ENCODE results near the gene DNPEP. TPM values are rescaled to one million over a fixed set of nuclear protein-coding genes. Genes with fewer than 3 reads are reported as not detected.

The DNPEP gene
- 106 and 116 TPM in 2 replicates for total RNA-seq

GRCh38 chr2:219387306-219388120 is at the start of gene DNPEP:
TSS of gene DNPEP (minus strand) at chr2:219387912. CDS start at chr2:219387794, 118 bp downstream.

GRCh38 chr2:219434718-219435525 is 47.2 kb upstream of the DNPEP start, which contains the start of gene SPEG:
TSS of gene SPEG (plus strand) at chr2:219434843. CDS start at chr2:219434978, 135 bp downstream.

GRCh38 chr2:219418155-219419011 is 30.7 kb upstream of the DNPEP start, which contains the start of gene DES:
TSS of gene DES (plus strand) at chr2:219418377. CDS start at chr2:219418463, 86 bp downstream.

GRCh38 chr2:219332542-219332941 is 55.2 kb downstream of the DNPEP start, which contains the start of gene RESP18:
TSS of gene RESP18 (minus strand) at chr2:219332744.

Other genes with a start within 250 kb of the DNPEP start
- gene NHEJ1, start 227.1 kb downstream of the DNPEP start, total RNA-seq, result 12.5 and 14.5 TPM in 2 replicates
- gene SLC23A3, start 217.9 kb downstream of the DNPEP start, total RNA-seq, result 0.57 and 2.4 TPM in 2 replicates
- 20.1 and 25.6 TPM in 2 replicates for gene CNPPD1, start 211.0 kb downstream of the DNPEP start, total RNA-seq
- gene RETREG2, start 209.6 kb downstream of the DNPEP start, total RNA-seq, result 52.1 and 91.3 TPM in 2 replicates
- 18.6 and 19.0 TPM in 2 replicates for gene ZFAND2B, start 181.1 kb downstream of the DNPEP start, total RNA-seq
- gene ABCB6, start 169.0 kb downstream of the DNPEP start, total RNA-seq, result 32.1 and 67.8 TPM in 2 replicates
- 31.1 and 43.0 TPM in 2 replicates for gene ATG9A, start 158.3 kb downstream of the DNPEP start, total RNA-seq
- gene ANKZF1, start 158.1 kb downstream of the DNPEP start, total RNA-seq, result 19.8 and 33.8 TPM in 2 replicates
- 22.3 and 38.6 TPM in 2 replicates for gene GLB1L, start 142.5 kb downstream of the DNPEP start, total RNA-seq
- 24.2 and 30.7 TPM in 2 replicates for gene STK16, start 142.4 kb downstream of the DNPEP start, total RNA-seq
- not detected in 2 replicates for gene TUBA4B, start 134.7 kb downstream of the DNPEP start, total RNA-seq
- gene TUBA4A, start 134.0 kb downstream of the DNPEP start, total RNA-seq, result 7.0 and 12.0 TPM in 2 replicates
- gene DNAJB2, start 108.5 kb downstream of the DNPEP start, total RNA-seq, result 33.0 and 47.1 TPM in 2 replicates
- gene PTPRN, start 78.5 kb downstream of the DNPEP start, total RNA-seq, result 6.4 and 57.0 TPM in 2 replicates
- not detected in 2 replicates for gene RESP18, start 55.2 kb downstream of the DNPEP start, total RNA-seq
- gene DES, start 30.5 kb upstream of the DNPEP start, total RNA-seq, result 0.71 and 3.7 TPM in 2 replicates
- gene SPEG, start 46.9 kb upstream of the DNPEP start, total RNA-seq, result 3.7 and 9.8 TPM in 2 replicates
- gene GMPPA, start 111.0 kb upstream of the DNPEP start, total RNA-seq, result 51.2 and 63.9 TPM in 2 replicates
- gene ASIC4, start 126.6 kb upstream of the DNPEP start, total RNA-seq, result under 0.01 and 0.37 TPM in 2 replicates
- gene CHPF, start 155.9 kb upstream of the DNPEP start, total RNA-seq, result 74.4 and 134 TPM in 2 replicates
- gene TMEM198, start 156.1 kb upstream of the DNPEP start, total RNA-seq, result 1.3 and 1.8 TPM in 2 replicates
- 37.8 and 56.8 TPM in 2 replicates for gene OBSL1, start 183.6 kb upstream of the DNPEP start, total RNA-seq
- gene INHA, start 184.4 kb upstream of the DNPEP start, total RNA-seq, result 0.28 and 0.46 TPM in 2 replicates
- 11.4 and 17.0 TPM in 2 replicates for gene STK11IP, start 209.9 kb upstream of the DNPEP start, total RNA-seq
- gene SLC4A3, start 239.7 kb upstream of the DNPEP start, total RNA-seq, result 2.0 and 2.1 TPM in 2 replicates

Measured in smooth muscle cell of bladder (primary cell).